IMR-90 (cell line): ENCODE data around the gene ACVR1. TPM values are rescaled to one million over a fixed set of nuclear protein-coding genes. Genes with fewer than 3 reads are reported as not detected.

Source experiments
- ATAC-seq: fragments of 200-7000 bp; cut with Tn5 transposase; 2 replicates; pipeline ENCODE4 v1.9.1; 2020; ENCODE audit warnings: low read depth, mild to moderate bottlenecking, moderate library complexity
- BruUV-seq: library from RNA; stranded (reverse); fragments of 400-500 nt; replicated peaks from 2 replicates; lab custom pipeline; 2021; lab: Mats Ljungman, UMichigan
- CTCF ChIA-PET: fragments of 300-600 bp; formaldehyde crosslinking; extraction: SDS; loops from one replicate; lab custom pipeline; 2021; ENCODE audit warnings: antibody characterized with exemption; lab: Yijun Ruan, JAX
- POLR2A ChIA-PET: fragments of 300-600 bp; sonication (Branson Sonifier 250); formaldehyde crosslinking; loops from one replicate; lab custom pipeline; 2022; ENCODE audit warnings: antibody characterized with exemption; ENCODE audit not compliant: unreplicated experiment; lab: Charles Lee
- DNase-seq: peaks from one replicate; pipeline ENCODE4 v3.0.0; 2013
- H2AFZ ChIP-seq: replicated peaks from 2 replicates; pipeline ENCODE3; 2013; ENCODE audit warnings: low read length, mild to moderate bottlenecking; ENCODE audit not compliant: poor library complexity
- H2AK5ac ChIP-seq: 2 replicates; pipeline ENCODE4 v1.6.1; 2013; ENCODE audit warnings: low read depth, low read length, inconsistent platforms
- H2AK9ac ChIP-seq: replicated peaks from 2 replicates; pipeline ENCODE3; 2013; ENCODE audit warnings: mild to moderate bottlenecking, low read depth, low read length, moderate library complexity; ENCODE audit not compliant: poor library complexity
- H2BK120ac ChIP-seq: 2 replicates; pipeline ENCODE4 v1.6.1; 2013; ENCODE audit warnings: low read depth, low read length, inconsistent platforms
- H2BK15ac ChIP-seq: 3 replicates; pipeline ENCODE4 v1.6.1; 2013; ENCODE audit warnings: low read depth, low read length, inconsistent platforms
- H2BK20ac ChIP-seq: 2 replicates; pipeline ENCODE4 v1.6.1; 2013; ENCODE audit warnings: low read depth, mild to moderate bottlenecking, inconsistent platforms, low read length, moderate library complexity
- H2BK5ac ChIP-seq: 2 replicates; pipeline ENCODE4 v1.6.1; 2013; ENCODE audit warnings: mild to moderate bottlenecking, low read depth, low read length, inconsistent platforms; ENCODE audit not compliant: poor library complexity, severe bottlenecking
- H3K14ac ChIP-seq: replicated peaks from 2 replicates; pipeline ENCODE4 v1.6.1; 2013; ENCODE audit warnings: low read depth, low read length, inconsistent platforms
- H3K18ac ChIP-seq: 2 replicates; pipeline ENCODE4 v1.6.1; 2013; ENCODE audit warnings: low read depth, low read length, control low read depth
- H3K23ac ChIP-seq: 2 replicates; pipeline ENCODE4 v1.6.1; 2013; ENCODE audit warnings: low read depth, low read length, inconsistent platforms
- H3K27ac ChIP-seq: 2 replicates; pipeline ENCODE4 v1.5.1; 2013; ENCODE audit warnings: mild to moderate bottlenecking, control low read depth, low read length; ENCODE audit not compliant: insufficient read depth
- H3K27me3 ChIP-seq: 2 replicates; pipeline ENCODE4 v1.6.1; 2013; ENCODE audit warnings: low read length; ENCODE audit not compliant: control insufficient read depth, insufficient read depth
- H3K36me3 ChIP-seq: 2 replicates; pipeline ENCODE4 v1.6.1; 2013; ENCODE audit warnings: low read length, mixed read lengths; ENCODE audit not compliant: control insufficient read depth, insufficient read depth
- H3K4ac ChIP-seq: 2 replicates; pipeline ENCODE4 v1.6.1; 2013; ENCODE audit warnings: low read depth, low read length, inconsistent platforms
- H3K4me1 ChIP-seq: 2 replicates; pipeline ENCODE4 v1.6.1; 2013; ENCODE audit warnings: low read length, mixed read lengths; ENCODE audit not compliant: control insufficient read depth, insufficient read depth
- H3K4me2 ChIP-seq: 2 replicates; pipeline ENCODE4 v1.6.1; 2013; ENCODE audit warnings: low read depth, mild to moderate bottlenecking, control low read depth, low read length, moderate library complexity
- H3K4me3 ChIP-seq: 2 replicates; pipeline ENCODE4 v1.5.1; 2013; ENCODE audit warnings: low read depth, mild to moderate bottlenecking, control low read depth, low read length, moderate library complexity; ENCODE audit not compliant: insufficient read depth
- H3K56ac ChIP-seq: 2 replicates; pipeline ENCODE4 v1.6.1; 2013; ENCODE audit warnings: low read length, inconsistent platforms; ENCODE audit not compliant: insufficient read depth; ENCODE audit errors: extremely low read depth
- H3K79me1 ChIP-seq, 2 experiments: 2 replicates each; pipeline ENCODE4 v1.6.1; 2013; ENCODE audit warnings: low read length in 2 of 2, inconsistent platforms in 1 of 2, low read depth in 1 of 2
- H3K9ac ChIP-seq: 2 replicates; pipeline ENCODE4 v1.6.1; 2013; ENCODE audit warnings: low read depth, low read length, control low read depth
- H3K9me1 ChIP-seq: 2 replicates; pipeline ENCODE4 v1.6.1; 2013; ENCODE audit warnings: low read length, inconsistent platforms; ENCODE audit not compliant: insufficient read depth
- H3K9me3 ChIP-seq: 2 replicates; pipeline ENCODE4 v1.6.1; 2013; ENCODE audit warnings: low read length; ENCODE audit not compliant: control insufficient read depth, insufficient read depth
- H4K20me1 ChIP-seq: 2 replicates; pipeline ENCODE4 v1.6.1; 2013; ENCODE audit warnings: low read length, inconsistent platforms; ENCODE audit not compliant: insufficient read depth
- H4K5ac ChIP-seq: 2 replicates; pipeline ENCODE4 v1.6.1; 2013; ENCODE audit warnings: mild to moderate bottlenecking, low read depth, low read length, control low read depth
- H4K8ac ChIP-seq, 2 experiments: 2 replicates each; pipeline ENCODE4 v1.6.1; 2013; ENCODE audit warnings: low read depth in 2 of 2, low read length in 2 of 2, control low read depth in 1 of 2, inconsistent platforms in 1 of 2
- H4K91ac ChIP-seq: 2 replicates; pipeline ENCODE4 v1.6.1; 2013; ENCODE audit warnings: low read depth, low read length, inconsistent platforms; ENCODE audit not compliant: insufficient read depth
- BHLHE40 ChIP-seq: fragments of 150-350 bp; IDR thresholded peaks from 2 replicates; pipeline ENCODE4 v1.6.1; 2016; ENCODE audit warnings: mild to moderate bottlenecking, low read depth, low read length
- CEBPB ChIP-seq: IDR thresholded peaks from 2 replicates; pipeline ENCODE4 v1.6.1; 2012; ENCODE audit warnings: low read depth, low read length, improper control_type of control experiment
- CHD1 ChIP-seq: IDR thresholded peaks from 2 replicates; pipeline ENCODE4 v1.6.1; 2012; ENCODE audit warnings: low read depth, low read length, improper control_type of control experiment
- FOS ChIP-seq: fragments of 150-350 bp; IDR thresholded peaks from 2 replicates; pipeline ENCODE4 v1.6.1; 2016; ENCODE audit warnings: low read depth, low read length
- MAFK ChIP-seq: IDR thresholded peaks from 2 replicates; pipeline ENCODE4 v1.6.1; 2012; ENCODE audit warnings: low read depth, low read length, improper control_type of control experiment
- MXI1 ChIP-seq: IDR thresholded peaks from 2 replicates; pipeline ENCODE4 v1.6.1; 2012; ENCODE audit warnings: low read depth, mild to moderate bottlenecking, low read length, moderate library complexity, borderline replicate concordance
- NFE2L2 ChIP-seq: fragments of 150-350 bp; IDR thresholded peaks from 2 replicates; pipeline ENCODE4 v1.6.1; 2016; ENCODE audit warnings: low read depth, mild to moderate bottlenecking, low read length
- POLR2A ChIP-seq: IDR thresholded peaks from 2 replicates; pipeline ENCODE4 v1.6.1; 2012; ENCODE audit warnings: mild to moderate bottlenecking, low read depth, low read length
- RAD21 ChIP-seq: IDR thresholded peaks from 2 replicates; pipeline ENCODE4 v1.6.1; 2012; ENCODE audit warnings: low read length, improper control_type of control experiment
- RCOR1 ChIP-seq: IDR thresholded peaks from 2 replicates; pipeline ENCODE4 v1.6.1; 2012; ENCODE audit warnings: mild to moderate bottlenecking, low read length, improper control_type of control experiment; ENCODE audit not compliant: insufficient replicate concordance
- RFX5 ChIP-seq: IDR thresholded peaks from 2 replicates; pipeline ENCODE4 v1.8.0; 2012; ENCODE audit warnings: low read depth, mild to moderate bottlenecking, low read length, moderate library complexity
- SMC3 ChIP-seq: fragments of 150-350 bp; IDR thresholded peaks from 2 replicates; pipeline ENCODE4 v1.6.1; 2016; ENCODE audit warnings: low read depth, mild to moderate bottlenecking, antibody characterized with exemption, low read length, moderate library complexity
- WGBS, 2 experiments: methylation state at CpG; one replicate each; pipeline versions ENCODE4 v1.1.5 to v1.1.7; 2013; ENCODE audit warnings: missing lambda C conversion rate in 2 of 2; ENCODE audit not compliant: insufficient read length in 1 of 2; ENCODE audit errors: extremely low coverage in 2 of 2; 5-methylcytosine and 5-hydroxymethylcytosine counted together
- dilution Hi-C: fragments of 300-500 bp; cut with HindIII; formaldehyde crosslinking; loops from one replicate; pipeline ENCODE4 v1.14.3; 2018; ENCODE audit warnings: low sequenced_read_pairs; ENCODE audit not compliant: unreplicated experiment
- in situ Hi-C: fragments of 300-500 bp; cut with MboI; formaldehyde crosslinking; loops from 3 replicates; pipeline ENCODE4 v1.14.3; 2019; ENCODE audit warnings: low sequenced_read_pairs, inconsistent platforms, mixed read lengths
- intact Hi-C: fragments of 100-400 bp; cut with micrococcal nuclease; formaldehyde crosslinking; loops from 2 replicates; pipeline ENCODE4 v1.10.0; 2022
- polyA plus RNA-seq, 3 experiments: library from polyadenylated mRNA; depleted of rRNA; stranded (reverse); fragments of >200 nt; gene quantifications; 2 replicates each; pipeline ENCODE4 v1.2.3, GENCODE V29; 2012; ENCODE audit warnings: low replicate concordance in 1 of 3
- total RNA-seq: library from RNA; depleted of rRNA; stranded (reverse); fragments of >200 nt; gene quantifications from 2 replicates; pipeline ENCODE4 v1.2.3, GENCODE V29; 2012
- TF ChIP-seq, protein P1 (sequence below): fragments of 150-350 bp; IDR thresholded peaks from 2 replicates; pipeline ENCODE4 v1.6.1; 2016; ENCODE audit warnings: low read depth, mild to moderate bottlenecking, low read length, moderate library complexity, borderline replicate concordance
- TF ChIP-seq, protein P2 (sequence below): fragments of 150-350 bp; IDR thresholded peaks from 2 replicates; pipeline ENCODE4 v1.6.1; 2017; ENCODE audit warnings: mild to moderate bottlenecking, antibody characterized with exemption, low read length, low read depth
- TF ChIP-seq, protein P3 (sequence below): conservative IDR thresholded peaks from 2 replicates; pipeline ENCODE4 v1.5.1; 2012; ENCODE audit warnings: mild to moderate bottlenecking, low read depth, low read length, improper control_type of control experiment

ACVR1 gene
- total and polyA plus RNA-seq, 2 of the 4 experiments (the other 2 are of a cell fraction), result 21.1 to 40.8 TPM

DNA sequence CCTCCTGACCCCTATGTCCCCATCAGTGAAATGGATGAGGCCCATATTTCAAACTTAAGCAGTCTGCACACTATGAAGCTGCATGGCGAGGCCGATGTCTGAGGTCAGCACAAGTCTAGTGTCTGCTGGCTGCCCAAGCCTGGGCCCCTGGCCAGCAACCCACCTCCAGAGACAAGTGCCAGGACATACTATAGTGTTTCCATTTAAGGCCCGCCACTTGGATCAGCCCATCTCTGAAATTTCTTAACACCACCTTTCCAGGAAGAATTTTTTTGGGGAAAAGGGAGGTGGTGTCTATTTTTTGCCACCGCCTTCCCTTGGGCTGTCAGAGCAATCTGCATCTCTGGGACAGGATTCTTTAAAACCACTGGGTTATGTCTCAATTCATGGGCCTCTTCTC, 1.8 kb downstream of the ACVR1 start:
- dilution Hi-C loops (no loop called here), in situ Hi-C loops (loop anchor here (25.0 kb wide), 1 partner anchor 1537 kb away; the partner anchor contains the start of gene NR4A2), intact Hi-C loops (loop anchor here (1.0 to 10.0 kb wide), 2 partner anchors 24 to 130 kb away; no protein-coding TSS in a partner anchor)
- Histone ChIP-seq H2AFZ (no peak overlapping the region), H3K27me3 (no peaks in the 10 kb centered on the region), H3K9me3 (no peaks in the 10 kb centered on the region), H3K79me1 (peaks cover 35 to 62% of the 10 kb centered on the region in 2 experiments), H3K18ac (no peak overlapping the region), H3K4ac (no peak overlapping the region), H2AK5ac (no peak overlapping the region), H3K4me2 (peak overlapping the region; percentile 82), H4K8ac (no peak overlapping the region), H2BK120ac (no peak overlapping the region), H2BK20ac (no peak overlapping the region), H2AK9ac (no peak overlapping the region), H2BK15ac (no peak overlapping the region), H3K14ac (0 out of 2 replicates have a peak overlapping the region, but pooled peaks have one; percentile 13), H3K9me1 (peaks cover 15% of the 10 kb centered on the region), H3K27ac (peak overlapping the region; percentile 9; the same call in 1 of the 2 replicates), H3K4me1 (peaks cover 10% of the 10 kb centered on the region), H3K56ac (no peak overlapping the region; the same call in 1 of the 2 replicates), H2BK5ac (peak overlapping the region; percentile 93), H3K36me3 (no peaks in the 10 kb centered on the region), H4K5ac (no peak overlapping the region), H3K23ac (peak overlapping the region; percentile 53), H4K20me1 (peaks cover 43% of the 10 kb centered on the region; the same call in 1 of the 2 replicates), H3K4me3 (peak overlapping the region; percentile 98), H4K91ac (no peak overlapping the region), H3K9ac (peak overlapping the region; percentile 97)
- ChIA-PET POLR2A (interaction anchor here (0.6 kb wide), 1 partner anchor 234 kb away, joined by 6 read pairs; no protein-coding TSS in a partner anchor), CTCF (no interaction called here)
- no peak for DNase-seq
- TF ChIP-seq POLR2A, result no peak; the same call in 1 of the 2 replicates
- TF ChIP-seq FOS, result no peak
- TF ChIP-seq SMC3, result no peak
- no peak for TF ChIP-seq BHLHE40
- TF ChIP-seq CHD1, result no peak
- TF ChIP-seq, protein P1, sequence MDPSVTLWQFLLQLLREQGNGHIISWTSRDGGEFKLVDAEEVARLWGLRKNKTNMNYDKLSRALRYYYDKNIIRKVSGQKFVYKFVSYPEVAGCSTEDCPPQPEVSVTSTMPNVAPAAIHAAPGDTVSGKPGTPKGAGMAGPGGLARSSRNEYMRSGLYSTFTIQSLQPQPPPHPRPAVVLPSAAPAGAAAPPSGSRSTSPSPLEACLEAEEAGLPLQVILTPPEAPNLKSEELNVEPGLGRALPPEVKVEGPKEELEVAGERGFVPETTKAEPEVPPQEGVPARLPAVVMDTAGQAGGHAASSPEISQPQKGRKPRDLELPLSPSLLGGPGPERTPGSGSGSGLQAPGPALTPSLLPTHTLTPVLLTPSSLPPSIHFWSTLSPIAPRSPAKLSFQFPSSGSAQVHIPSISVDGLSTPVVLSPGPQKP, result no peak
- TF ChIP-seq MXI1, result no peak
- TF ChIP-seq, protein P2, sequence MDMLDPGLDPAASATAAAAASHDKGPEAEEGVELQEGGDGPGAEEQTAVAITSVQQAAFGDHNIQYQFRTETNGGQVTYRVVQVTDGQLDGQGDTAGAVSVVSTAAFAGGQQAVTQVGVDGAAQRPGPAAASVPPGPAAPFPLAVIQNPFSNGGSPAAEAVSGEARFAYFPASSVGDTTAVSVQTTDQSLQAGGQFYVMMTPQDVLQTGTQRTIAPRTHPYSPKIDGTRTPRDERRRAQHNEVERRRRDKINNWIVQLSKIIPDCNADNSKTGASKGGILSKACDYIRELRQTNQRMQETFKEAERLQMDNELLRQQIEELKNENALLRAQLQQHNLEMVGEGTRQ, result no peak
- no peak for TF ChIP-seq NFE2L2
- TF ChIP-seq CEBPB, result no peak
- TF ChIP-seq, protein P3, sequence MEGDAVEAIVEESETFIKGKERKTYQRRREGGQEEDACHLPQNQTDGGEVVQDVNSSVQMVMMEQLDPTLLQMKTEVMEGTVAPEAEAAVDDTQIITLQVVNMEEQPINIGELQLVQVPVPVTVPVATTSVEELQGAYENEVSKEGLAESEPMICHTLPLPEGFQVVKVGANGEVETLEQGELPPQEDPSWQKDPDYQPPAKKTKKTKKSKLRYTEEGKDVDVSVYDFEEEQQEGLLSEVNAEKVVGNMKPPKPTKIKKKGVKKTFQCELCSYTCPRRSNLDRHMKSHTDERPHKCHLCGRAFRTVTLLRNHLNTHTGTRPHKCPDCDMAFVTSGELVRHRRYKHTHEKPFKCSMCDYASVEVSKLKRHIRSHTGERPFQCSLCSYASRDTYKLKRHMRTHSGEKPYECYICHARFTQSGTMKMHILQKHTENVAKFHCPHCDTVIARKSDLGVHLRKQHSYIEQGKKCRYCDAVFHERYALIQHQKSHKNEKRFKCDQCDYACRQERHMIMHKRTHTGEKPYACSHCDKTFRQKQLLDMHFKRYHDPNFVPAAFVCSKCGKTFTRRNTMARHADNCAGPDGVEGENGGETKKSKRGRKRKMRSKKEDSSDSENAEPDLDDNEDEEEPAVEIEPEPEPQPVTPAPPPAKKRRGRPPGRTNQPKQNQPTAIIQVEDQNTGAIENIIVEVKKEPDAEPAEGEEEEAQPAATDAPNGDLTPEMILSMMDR, result no peak
- TF ChIP-seq RFX5, result no peak
- TF ChIP-seq MAFK, result no peak
- TF ChIP-seq RCOR1, result no peak
- no peak for TF ChIP-seq RAD21
- WGBS, 2 experiments, result no CpG with 5 or more reads among the region's 4 CpGs
- TSS peak; percentile 15 for BruUV-seq
- no peak for ATAC-seq
